HG03045 (cell line): ENCODE measurements around the gene PRPF19.

Experiments used
- ATAC-seq: cut with Tn5 transposase; IDR thresholded peaks from one replicate; pipeline ENCODE4 v1.9.1; 2021; ENCODE audit warnings: mild to moderate bottlenecking, moderate library complexity; ENCODE audit not compliant: unreplicated experiment

Gene PRPF19

GRCh38 chr11:60875366-60876167 is 30.8 kb downstream of the PRPF19 start:
- ATAC-seq, result no peak

DNA sequence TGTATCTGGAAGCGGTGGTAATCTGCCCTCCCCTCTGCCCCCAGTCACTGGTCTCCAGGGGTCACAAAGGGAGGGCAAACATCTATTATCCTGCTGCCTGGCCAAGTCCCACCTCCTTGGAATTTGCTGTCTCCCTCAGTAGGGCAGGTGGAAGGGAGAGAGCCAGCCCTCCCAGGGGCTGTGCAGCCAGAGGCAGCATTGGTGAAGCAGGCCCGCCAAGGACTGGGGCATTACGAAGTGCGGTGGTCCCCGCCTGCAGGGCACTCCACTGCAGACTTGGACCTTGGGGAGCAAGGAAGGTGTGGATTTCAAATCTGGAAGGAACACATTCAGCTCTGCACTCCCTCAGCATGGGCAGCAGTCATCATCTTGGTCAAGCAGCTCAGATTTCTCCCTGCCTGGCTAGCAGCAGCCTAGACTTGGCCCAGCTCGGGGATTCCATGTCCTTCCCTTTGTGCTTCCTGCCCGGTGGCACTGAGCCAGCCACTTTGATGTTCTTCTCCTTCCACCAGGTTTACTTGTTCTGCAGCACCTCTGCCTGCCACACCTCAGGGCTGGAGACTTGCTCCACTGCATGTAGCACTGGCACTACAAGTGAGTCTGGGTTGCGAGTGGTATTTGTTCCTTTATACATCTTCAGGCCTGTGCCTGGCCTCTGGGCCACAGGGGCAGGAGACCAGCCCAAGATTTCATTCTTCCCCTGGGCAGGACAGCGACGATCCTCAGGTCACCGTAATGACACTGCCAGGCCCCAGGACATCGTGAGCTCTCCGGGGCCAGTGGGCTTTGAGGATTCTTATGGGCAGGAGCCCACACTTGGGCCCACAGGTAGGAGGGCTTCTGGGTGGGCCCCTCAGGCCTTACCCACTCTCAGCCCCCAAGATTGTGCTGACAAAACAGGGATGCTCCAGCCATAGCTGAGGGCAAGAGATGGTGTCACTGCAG is 31.7 kb downstream of the PRPF19 start:
- ATAC-seq, result no peak

DNA sequence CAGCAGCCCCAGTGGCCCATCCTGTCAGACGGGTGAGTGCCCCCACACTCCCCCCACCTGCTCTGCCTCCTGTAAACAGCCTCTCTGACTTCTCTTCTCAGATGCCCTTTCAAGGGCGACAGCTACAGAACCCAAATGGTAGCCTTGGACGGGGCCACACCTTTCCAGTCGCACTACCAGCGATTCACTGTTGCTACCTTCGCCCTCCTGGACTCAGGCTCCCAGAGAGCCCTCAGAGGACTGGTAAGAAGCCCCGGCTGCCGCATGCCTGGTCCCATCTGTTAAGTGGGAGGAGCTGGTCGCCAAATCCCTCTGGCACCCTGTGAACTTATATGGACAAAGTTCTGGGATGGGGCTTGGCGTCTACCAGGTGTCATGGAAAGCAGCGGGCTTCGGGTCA is 32.9 kb downstream of the PRPF19 start:
- ATAC-seq, result no peak

DNA sequence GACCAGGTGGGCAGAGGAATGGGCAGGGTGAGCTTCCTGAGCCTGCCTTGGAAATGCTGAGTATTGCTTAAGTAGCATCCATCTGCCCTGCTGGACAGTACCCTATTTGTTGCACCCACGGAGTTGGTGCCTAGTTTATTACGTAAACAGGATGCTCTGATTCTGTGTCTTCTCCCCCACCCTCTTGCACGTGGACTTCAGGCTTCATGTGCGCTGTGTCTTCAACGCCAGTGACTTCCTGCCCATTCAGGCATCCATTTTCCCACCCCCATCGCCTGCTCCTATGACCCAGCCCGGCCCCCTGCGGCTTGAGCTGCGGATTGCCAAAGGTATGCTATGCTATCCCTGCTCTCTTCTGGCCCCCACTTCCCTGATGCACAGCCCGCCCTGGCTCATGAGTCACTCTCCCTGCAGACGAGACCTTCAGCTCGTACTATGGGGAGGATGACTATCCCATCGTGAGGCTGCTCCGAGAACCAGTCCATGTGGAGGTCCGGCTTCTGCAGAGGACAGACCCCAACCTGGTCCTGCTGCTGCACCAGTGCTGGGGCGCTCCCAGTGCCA is 33.3 kb downstream of the PRPF19 start:
- no peak for ATAC-seq

DNA sequence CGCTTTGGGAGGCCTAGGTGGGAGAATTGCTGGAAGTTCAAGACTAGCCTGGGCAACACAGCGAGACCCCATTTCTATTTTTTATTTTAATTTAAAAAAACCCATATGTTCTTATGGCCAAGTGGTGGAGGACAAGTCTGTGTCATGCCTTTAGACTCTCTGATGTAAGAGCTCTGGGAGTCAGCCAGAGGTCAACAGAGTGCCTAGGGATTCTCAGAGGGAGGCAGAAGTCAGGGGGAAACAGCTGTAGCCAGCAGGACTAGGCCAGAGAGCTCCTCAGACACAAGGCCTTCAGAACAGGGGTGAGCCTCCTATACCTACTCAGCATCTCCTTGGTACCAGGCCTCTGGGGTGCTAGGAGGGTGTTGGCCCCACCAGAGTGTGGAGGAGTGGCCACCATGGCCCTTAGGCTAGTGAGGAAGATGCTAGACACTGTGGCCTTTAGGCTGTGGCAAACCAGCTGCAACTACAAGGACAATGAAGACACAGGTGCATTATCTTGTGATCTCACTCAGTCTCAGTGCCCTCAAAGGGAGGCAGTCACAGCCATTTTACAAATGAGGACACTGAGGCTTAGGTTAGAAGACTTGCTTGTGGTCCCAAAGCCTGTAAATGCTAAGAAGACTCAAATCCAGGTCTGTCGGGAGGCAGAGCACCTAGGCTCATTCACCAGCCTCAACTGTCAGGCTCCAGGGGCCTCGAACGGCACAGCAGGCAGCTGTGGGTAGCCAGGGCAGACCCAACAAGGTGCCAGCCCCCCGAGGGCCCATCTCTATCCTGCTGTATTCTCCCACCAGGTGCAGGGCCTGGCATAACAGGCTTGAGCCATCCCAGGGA is 34.0 kb downstream of the PRPF19 start:
- ATAC-seq, result no peak

GRCh38 chr11:60871378-60872061 is 34.9 kb downstream of the PRPF19 start:
- no peak for ATAC-seq

GRCh38 chr11:60870733-60871377 is 35.5 kb downstream of the PRPF19 start:
- no peak for ATAC-seq

DNA sequence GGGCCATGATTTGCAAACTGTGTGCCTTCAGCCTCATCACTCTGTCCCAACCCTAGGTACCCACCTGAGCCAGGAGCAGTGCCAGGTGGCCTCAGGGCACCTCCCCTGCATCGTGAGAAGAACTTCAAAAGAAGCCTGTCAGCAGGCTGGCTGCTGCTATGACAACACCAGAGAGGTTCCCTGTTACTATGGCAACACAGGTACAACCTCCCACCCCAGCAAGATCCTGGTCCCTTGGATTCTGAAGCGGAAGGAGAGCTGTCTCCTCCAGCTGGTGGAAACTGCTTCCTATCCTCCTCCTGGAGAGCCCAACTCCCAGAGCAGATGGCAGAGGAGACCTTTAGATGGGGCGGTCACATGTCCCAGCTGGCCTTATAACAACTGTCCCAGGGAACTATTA is 36.1 kb downstream of the PRPF19 start:
- no peak for ATAC-seq

- ATAC-seq, result no peak
These were observed 36.9 kb downstream of the PRPF19 start for GRCh38 chr11:60869451-60869825.

DNA sequence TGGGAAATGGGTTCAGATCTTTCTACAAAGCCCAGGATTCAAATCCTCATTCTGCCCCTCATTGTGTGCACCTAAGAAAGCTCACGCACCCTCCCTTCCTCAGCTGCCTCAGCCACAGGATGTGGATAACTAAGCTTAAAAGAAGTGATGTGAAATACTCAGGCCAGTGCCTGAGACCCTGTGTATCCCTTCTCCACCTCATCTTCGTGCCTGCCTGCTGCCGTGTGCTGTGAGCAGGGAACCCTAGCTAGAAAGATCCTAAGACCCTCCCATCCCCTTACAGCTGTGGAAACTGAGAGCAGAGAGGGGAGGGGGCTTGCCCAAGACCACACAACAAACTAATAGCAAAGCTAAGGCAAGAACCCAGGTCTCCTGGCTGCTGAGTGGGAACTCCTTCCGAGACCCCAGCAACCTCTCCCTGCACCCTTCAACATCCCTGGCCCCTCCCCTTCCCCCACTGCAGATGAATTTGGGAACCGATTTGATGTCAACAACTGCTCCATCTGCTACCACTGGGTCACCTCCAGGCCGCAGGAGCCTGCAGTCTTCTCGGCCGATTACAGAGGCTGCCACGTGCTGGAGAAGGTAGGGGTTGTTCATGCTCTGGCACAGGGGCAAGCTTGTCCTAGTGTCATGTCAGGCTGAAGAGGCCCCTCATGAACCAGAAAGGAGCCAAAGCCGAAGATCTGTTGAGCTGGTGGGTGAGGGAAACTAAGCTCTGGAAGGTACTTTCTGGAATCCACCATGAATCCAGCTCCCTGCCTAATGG is 37.5 kb downstream of the PRPF19 start:
- no peak for ATAC-seq

DNA sequence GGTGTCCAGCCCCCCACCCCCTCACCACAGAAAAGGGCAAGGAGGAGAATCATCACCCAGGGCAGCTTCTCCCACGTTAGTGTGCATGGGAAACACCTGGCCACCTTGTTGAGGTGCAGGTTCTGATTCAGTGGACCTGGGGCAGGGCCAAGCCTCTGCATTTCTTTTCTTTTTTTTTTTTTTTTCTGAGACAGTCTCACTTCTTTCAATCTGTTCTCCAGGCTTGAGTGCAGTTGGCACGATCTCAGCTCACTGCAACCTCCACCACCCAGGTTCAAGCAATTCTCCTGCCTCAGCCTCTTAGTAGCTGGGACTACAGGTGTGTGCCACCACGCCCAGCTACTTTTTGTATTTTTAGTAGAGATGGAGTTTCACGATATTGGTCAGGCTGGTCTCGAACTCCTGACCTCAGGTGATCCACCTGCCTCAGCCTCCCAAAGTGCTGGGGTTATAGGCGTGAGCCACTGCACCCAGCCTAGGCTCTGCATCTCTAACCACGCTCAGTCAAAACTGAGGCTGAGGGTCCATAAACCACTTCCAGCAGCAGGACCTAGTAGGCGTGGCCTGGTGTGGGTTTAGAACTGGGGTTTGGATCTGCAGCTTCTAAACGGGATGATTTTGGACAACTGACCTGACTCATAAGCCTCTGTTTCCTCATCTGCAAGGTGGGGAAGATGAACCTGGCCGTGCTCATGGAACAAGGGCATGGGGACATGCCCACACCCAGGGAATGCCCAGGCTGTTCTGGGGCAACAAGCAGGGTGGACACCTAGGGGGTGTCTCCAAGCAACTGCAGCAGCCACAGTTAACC is 38.3 kb downstream of the PRPF19 start:
- no peak for ATAC-seq

- no peak for ATAC-seq
These were observed 39.2 kb downstream of the PRPF19 start, which contains the start of gene ZP1 for GRCh38 chr11:60866911-60867870. TSS of gene ZP1 (plus strand) at chr11:60867542. CDS start at chr11:60867562, 20 bp downstream.

GRCh38 chr11:60864856-60865513 is 41.4 kb downstream of the PRPF19 start:
- no peak for ATAC-seq

DNA sequence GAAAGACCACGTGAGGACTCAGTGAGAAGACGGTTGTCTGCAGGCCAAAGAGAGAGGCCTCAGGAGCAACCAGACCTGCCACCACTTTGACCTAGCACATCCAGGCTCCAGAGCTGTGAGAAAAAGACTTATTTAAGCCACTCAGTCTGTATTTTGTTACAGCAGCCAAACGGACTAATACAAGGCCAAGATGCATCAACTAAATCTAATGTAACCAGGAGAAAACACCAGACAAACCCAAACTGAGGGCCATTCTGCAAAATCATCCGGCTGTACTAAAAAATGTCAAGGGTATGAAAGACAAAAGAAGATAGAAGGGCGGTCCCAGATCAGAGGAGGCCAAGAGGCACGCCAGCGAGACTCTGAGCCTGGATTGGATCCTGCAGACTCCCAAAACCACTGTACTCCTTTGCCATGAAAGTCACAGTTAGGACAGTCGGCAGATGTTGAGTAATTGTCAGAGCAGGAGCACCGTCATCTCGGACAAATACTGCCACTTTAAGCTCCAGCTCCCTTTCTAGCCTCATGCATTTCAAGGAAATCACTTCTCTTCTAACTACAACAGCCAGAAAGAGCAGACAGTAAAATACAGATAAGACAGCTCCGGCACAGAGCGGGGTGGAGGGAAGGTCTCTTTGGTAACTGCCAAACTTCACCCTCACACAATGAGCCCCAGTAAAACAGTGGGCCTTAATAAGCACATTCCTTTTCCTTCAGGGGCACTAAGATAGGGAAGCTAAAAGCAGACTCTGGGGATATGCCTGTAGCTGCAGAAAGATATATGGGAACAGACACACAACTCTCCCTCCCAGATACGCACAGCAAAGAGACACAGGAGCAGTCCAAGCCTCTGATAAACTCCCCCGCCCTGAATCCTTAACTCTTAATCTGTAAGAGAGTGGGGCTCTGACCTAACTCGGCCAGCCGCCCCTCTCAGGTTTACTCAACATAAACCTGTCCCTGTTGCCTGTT is 42.5 kb downstream of the PRPF19 start:
- no peak for ATAC-seq

DNA sequence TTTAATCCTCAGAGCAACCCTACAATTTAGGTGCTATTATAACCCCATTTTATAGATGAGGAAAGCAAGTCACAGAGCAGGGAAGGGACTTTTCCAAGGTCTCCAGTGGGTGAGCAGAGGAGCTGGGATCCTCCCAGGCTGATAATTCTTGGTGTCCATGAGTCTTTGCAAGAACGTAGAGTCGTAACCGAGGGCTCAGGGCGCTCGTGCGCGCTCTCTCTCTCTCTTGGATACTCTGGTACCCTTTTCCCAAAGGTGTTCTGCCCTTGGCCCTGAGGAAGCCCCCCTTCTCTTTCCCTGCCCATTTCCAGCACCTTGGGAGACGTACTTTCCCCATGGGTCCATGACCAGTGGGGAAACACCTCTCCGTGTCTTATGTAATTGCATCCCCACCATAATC is 44.2 kb downstream of the PRPF19 start:
- ATAC-seq, result no peak
